ENCODE results near the gene HIPK1. TPM values are rescaled to one million over a fixed set of nuclear protein-coding genes. Genes with fewer than 3 reads are reported as not detected.
"Not testable (repeated sequence)": the region's sequence is repeated elsewhere in the genome, so short reads cannot be mapped to it uniquely, and the experiment has no call there.

Gene HIPK1
- polyA plus RNA-seq, 1 donor from 2014 or later, result 6.1 TPM

DNA sequence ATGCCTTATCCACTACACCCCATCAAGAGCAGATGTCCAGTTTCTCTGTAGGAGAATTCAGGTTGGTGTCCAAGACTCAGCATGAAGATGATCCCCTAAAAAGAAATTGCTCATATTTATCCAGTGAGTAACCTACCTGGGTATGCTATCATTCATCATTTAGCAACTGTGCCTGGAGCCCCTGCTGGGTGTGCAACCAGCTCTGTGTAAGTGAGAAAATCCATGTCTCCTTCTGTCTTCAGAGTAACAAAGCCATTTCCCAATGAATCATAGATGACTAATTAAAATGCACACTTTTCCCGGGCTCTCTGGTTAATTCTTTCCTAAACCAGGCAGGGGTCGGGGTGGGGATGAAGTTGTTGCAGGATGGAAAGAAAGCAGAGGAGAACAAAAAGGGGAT is 86.0 kb downstream of the HIPK1 start:
- peaks cover 17% of the 10 kb centered on the region for H3K27me3 Mint-ChIP-seq
- H3K4me3 Mint-ChIP-seq, result no peak overlapping the region
- no peaks in the 10 kb centered on the region for H3K4me1 Mint-ChIP-seq
- H3K27ac Mint-ChIP-seq, result no peak overlapping the region
- no peaks in the 10 kb centered on the region for H3K36me3 Mint-ChIP-seq
- H3K9me3 Mint-ChIP-seq, result peaks cover 0 to 2% (median 1%) of the 10 kb centered on the region in 3 donors

DNA sequence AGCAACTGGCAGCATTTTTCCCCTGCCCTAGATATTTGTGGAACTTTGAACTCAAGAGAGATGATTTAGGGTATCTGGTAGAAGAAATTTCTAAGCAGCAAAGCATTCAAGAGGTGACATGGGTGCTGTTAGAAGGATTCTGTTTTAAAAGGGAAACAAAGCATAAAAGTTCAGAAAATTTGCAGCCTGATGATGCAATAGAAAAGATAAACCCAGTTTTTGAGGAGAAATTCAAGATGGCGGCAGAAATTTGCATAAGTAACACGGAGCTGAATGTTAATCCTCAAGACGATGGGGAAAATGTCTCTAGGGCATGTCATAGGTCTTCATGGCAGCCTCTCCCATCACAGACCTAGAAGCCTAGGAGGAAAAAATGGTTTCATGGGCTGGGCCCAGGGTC is 90.6 kb downstream of the HIPK1 start:
- not testable (repeated sequence) for H3K4me1 Mint-ChIP-seq, H3K27ac Mint-ChIP-seq, H3K9me3 Mint-ChIP-seq, H3K4me3 Mint-ChIP-seq, H3K36me3 Mint-ChIP-seq
- H3K27me3 Mint-ChIP-seq, result peaks cover 10% of the 10 kb centered on the region

- Mint-ChIP-seq H3K27me3 (peaks cover 3% of the 10 kb centered on the region), H3K27ac (no peak overlapping the region), H3K4me3 (no peak overlapping the region), H3K36me3 (no peaks in the 10 kb centered on the region), H3K9me3 (peaks cover 0 to 2% (median 1%) of the 10 kb centered on the region in 3 donors), H3K4me1 (no peaks in the 10 kb centered on the region)
These were observed 92.6 kb downstream of the HIPK1 start for GRCh38 chr1:114021665-114022099.

- Mint-ChIP-seq H3K27ac (no peak overlapping the region), H3K36me3 (no peaks in the 10 kb centered on the region), H3K9me3 (peaks cover 0 to 2% (median 1%) of the 10 kb centered on the region in 3 donors), H3K27me3 (peaks cover 5% of the 10 kb centered on the region), H3K4me1 (no peaks in the 10 kb centered on the region), H3K4me3 (no peak overlapping the region)
These were observed 93.8 kb downstream of the HIPK1 start for GRCh38 chr1:114022877-114023276.

DNA sequence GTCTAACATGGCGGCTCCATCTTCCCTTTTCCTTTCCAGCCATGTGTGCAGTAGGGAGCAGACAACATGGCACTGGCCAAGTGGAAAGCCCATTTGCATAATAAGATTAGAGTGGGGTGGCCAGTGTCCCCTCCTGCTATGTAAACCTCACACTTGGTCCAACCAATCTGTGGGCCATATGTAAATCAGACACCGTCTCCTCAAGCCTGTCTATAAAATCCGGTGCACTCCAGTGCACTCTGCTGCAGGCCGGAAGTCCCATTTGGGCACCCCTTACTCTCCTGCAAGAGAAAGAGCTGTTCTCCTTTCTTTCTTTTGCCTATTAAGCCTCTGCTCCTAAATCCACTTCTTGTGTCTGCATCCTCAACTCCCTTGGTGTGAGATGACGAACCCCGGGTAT is 94.3 kb downstream of the HIPK1 start:
- Mint-ChIP-seq H3K4me1 (no peaks in the 10 kb centered on the region), H3K36me3 (no peaks in the 10 kb centered on the region), H3K27ac (no peak overlapping the region), H3K27me3 (peaks cover 5% of the 10 kb centered on the region), H3K9me3 (peaks cover 0 to 2% (median 1%) of the 10 kb centered on the region in 3 donors), H3K4me3 (no peak overlapping the region)

DNA sequence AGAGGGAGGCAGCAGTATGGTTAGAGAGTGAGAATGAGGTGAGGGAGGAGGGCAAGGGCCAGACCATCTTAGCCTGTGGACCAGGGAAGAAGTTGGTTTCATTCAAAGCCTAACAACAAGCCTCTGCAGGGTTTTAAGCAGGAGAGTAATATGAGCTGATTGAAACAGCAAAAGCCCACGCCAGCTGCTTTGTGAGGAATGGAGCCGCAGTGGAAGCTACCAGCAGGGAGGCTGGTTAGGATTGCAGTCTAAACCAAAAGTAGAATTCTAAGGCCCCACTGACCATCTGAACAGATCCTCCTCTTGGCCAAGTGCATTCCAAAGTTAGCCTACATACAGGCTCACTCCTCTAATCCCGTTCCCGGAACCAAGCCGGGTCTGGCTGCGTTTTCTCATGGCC is 94.9 kb downstream of the HIPK1 start:
- Mint-ChIP-seq H3K27ac (no peak overlapping the region), H3K4me1 (no peaks in the 10 kb centered on the region)

GRCh38 chr1:114025609-114026401 is 96.7 kb downstream of the HIPK1 start:
- Mint-ChIP-seq H3K27ac (no peak overlapping the region), H3K9me3 (no peaks in the 10 kb centered on the region), H3K4me1 (no peaks in the 10 kb centered on the region), H3K4me3 (no peak overlapping the region), H3K36me3 (no peaks in the 10 kb centered on the region), H3K27me3 (peaks cover 3% of the 10 kb centered on the region)

More for the DNA sequence above, 94.9 kb downstream of the HIPK1 start:
- no peaks in the 10 kb centered on the region for H3K36me3 Mint-ChIP-seq
- H3K4me3 Mint-ChIP-seq, result no peak overlapping the region
- peaks cover 5% of the 10 kb centered on the region for H3K27me3 Mint-ChIP-seq
- H3K9me3 Mint-ChIP-seq, result peaks cover 0 to 2% (median 1%) of the 10 kb centered on the region in 3 donors

GRCh38 chr1:114026797-114027196 is 97.7 kb downstream of the HIPK1 start:
- no peak overlapping the region for H3K4me3 Mint-ChIP-seq
- H3K27ac Mint-ChIP-seq, result no peak overlapping the region
- H3K9me3 Mint-ChIP-seq, result no peaks in the 10 kb centered on the region
- peaks cover 3% of the 10 kb centered on the region for H3K27me3 Mint-ChIP-seq
- H3K36me3 Mint-ChIP-seq, result no peaks in the 10 kb centered on the region
- H3K4me1 Mint-ChIP-seq, result no peaks in the 10 kb centered on the region

Other genes starting within 250 kb of the HIPK1 start
- 16.7 TPM for gene PHTF1, start 169.8 kb upstream of the HIPK1 start, polyA plus RNA-seq
- 36.6 TPM for gene RSBN1, start 116.8 kb upstream of the HIPK1 start, polyA plus RNA-seq
- 41.1 TPM for gene PTPN22, start 57.6 kb upstream of the HIPK1 start, polyA plus RNA-seq
- gene BCL2L15, start 41.7 kb upstream of the HIPK1 start, polyA plus RNA-seq, result not detected
- 13.2 TPM for gene AP4B1, start 24.5 kb upstream of the HIPK1 start, polyA plus RNA-seq
- gene DCLRE1B, start 24.0 kb upstream of the HIPK1 start, polyA plus RNA-seq, result 3.6 TPM
- gene OLFML3, start 50.1 kb downstream of the HIPK1 start, polyA plus RNA-seq, result not detected
- not detected for gene SYT6, start 224.5 kb downstream of the HIPK1 start, polyA plus RNA-seq

Measured in IgD-negative memory B cell (primary cell).